GM18951 (cell line): ENCODE results near the gene TBC1D2.

Source experiments
- POLR2A ChIP-seq: IDR thresholded peaks from 4 replicates; pipeline ENCODE4 v1.6.1; 2011; ENCODE audit warnings: mild to moderate bottlenecking; ENCODE audit not compliant: insufficient read length, insufficient read depth; ENCODE audit errors: extremely low read depth
- in situ Hi-C: fragments of 300-500 bp; cut with MboI; formaldehyde crosslinking; loops from one replicate; pipeline ENCODE4 v1.12.0; 2022; ENCODE audit warnings: low sequenced_read_pairs, mixed read lengths, inconsistent platforms; ENCODE audit not compliant: unreplicated experiment

Gene TBC1D2

GRCh38 chr9:98247831-98248657 lies 7.4 kb downstream of the TBC1D2 start:
- TF ChIP-seq POLR2A, result no peak
- in situ Hi-C loops, result no loop called here

- in situ Hi-C loops, result no loop called here
- no peak for TF ChIP-seq POLR2A
Measured at GRCh38 chr9:98242426-98242825, 13.0 kb downstream of the TBC1D2 start.

- in situ Hi-C loops, result no loop called here
- TF ChIP-seq POLR2A, result no peak
Measured at GRCh38 chr9:98241357-98242300, 13.8 kb downstream of the TBC1D2 start.

GRCh38 chr9:98240475-98240874 lies 15.0 kb downstream of the TBC1D2 start:
- TF ChIP-seq POLR2A, result no peak
- in situ Hi-C loops, result no loop called here

GRCh38 chr9:98236901-98237487 lies 18.5 kb downstream of the TBC1D2 start:
- TF ChIP-seq POLR2A, result no peak
- in situ Hi-C loops, result no loop called here

- TF ChIP-seq POLR2A, result no peak
- in situ Hi-C loops, result no loop called here
Measured at GRCh38 chr9:98235126-98235525, 20.3 kb downstream of the TBC1D2 start.

- in situ Hi-C loops, result no loop called here
- no peak for TF ChIP-seq POLR2A
Measured at GRCh38 chr9:98234245-98234825, 21.1 kb downstream of the TBC1D2 start.

GRCh38 chr9:98232926-98233325 lies 22.5 kb downstream of the TBC1D2 start:
- no peak for TF ChIP-seq POLR2A
- in situ Hi-C loops, result no loop called here

GRCh38 chr9:98231770-98232478 lies 23.5 kb downstream of the TBC1D2 start:
- TF ChIP-seq POLR2A, result no peak
- in situ Hi-C loops, result no loop called here

- in situ Hi-C loops, result no loop called here
- no peak for TF ChIP-seq POLR2A
Measured at GRCh38 chr9:98230789-98231188, 24.7 kb downstream of the TBC1D2 start.

GRCh38 chr9:98230304-98230703 lies 25.1 kb downstream of the TBC1D2 start:
- TF ChIP-seq POLR2A, result no peak
- in situ Hi-C loops, result no loop called here

- in situ Hi-C loops, result no loop called here
- TF ChIP-seq POLR2A, result no peak
Measured at GRCh38 chr9:98229620-98230019, 25.8 kb downstream of the TBC1D2 start.

GRCh38 chr9:98229090-98229395 lies 26.4 kb downstream of the TBC1D2 start:
- TF ChIP-seq POLR2A, result no peak
- in situ Hi-C loops, result no loop called here
